Measurements from ENCODE around the gene TBX18.

The TBX18 gene

DNA sequence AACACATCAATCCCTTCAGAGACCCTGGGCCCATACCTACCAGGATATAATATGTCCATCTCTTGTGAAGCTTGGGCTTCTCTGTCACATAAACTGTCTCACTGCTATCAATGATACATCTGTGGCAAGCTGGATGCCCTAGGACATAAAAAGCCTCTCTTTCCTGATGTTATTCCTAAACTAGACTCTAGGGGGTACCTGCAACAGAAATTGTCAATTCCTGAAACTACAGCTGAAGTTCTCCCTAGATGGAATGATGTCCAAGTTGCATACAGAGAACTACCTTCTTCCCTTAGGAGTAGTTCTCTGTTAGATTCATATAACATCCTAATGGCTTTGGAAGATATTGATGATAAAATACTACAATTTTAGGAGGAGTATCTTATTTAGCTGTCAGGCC lies 35.8 kb downstream of the TBX18 start:
- peak; percentile 16 for DNase-seq (ENCODE audit: low read depth, low spot score)
- no peak for TF ChIP-seq ZNF274 (IDR thresholded peaks at IDR 0.05; ENCODE audit: low read depth, low read length)
- no peak for TF ChIP-seq YY1 (IDR thresholded peaks at IDR 0.05; ENCODE audit: insufficient read depth, insufficient read length)
- no peak for TF ChIP-seq SUZ12 (IDR thresholded peaks at IDR 0.05; ENCODE audit: extremely low read depth, insufficient read depth, insufficient read length)
- Histone ChIP-seq H3K4me3 (ENCODE audit: insufficient read length, low read depth) (no peak overlapping the region), H3K9ac (ENCODE audit: insufficient read length, low read depth) (no peak overlapping the region), H3K9me3 (ENCODE audit: insufficient read depth, low read length) (no peaks in the 10 kb centered on the region), H3K27me3 (ENCODE audit: insufficient read depth, insufficient read length) (no peaks in the 10 kb centered on the region), H3K4me1 (ENCODE audit: insufficient read depth, insufficient read length) (no peaks in the 10 kb centered on the region), H3K36me3 (ENCODE audit: insufficient read depth, insufficient read length, low read length) (no peaks in the 10 kb centered on the region)

DNA sequence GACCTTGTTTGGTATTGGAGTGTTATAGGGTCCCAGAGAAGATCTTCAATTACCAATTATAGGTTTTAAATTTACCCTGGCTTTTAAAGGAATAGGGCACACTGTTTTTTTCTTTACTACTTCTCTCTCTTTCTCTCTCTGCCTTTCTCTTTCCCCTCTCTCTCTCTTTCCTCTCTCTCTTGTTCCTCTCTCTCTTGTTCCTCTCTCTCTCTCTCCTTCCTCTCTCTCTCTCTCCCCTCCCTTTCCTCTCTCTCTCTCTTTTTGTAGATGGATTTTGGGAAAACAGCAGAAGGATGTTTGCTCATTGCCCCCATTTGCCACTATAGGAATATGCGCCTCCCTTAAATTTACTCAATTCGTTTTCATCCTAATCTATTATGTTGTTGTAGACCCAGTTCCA lies 45.2 kb downstream of the TBX18 start:
- Histone ChIP-seq H3K4me1 (ENCODE audit: insufficient read depth, insufficient read length) (no peaks in the 10 kb centered on the region), H3K9ac (ENCODE audit: insufficient read length, low read depth) (no peak overlapping the region), H3K36me3 (ENCODE audit: insufficient read depth, insufficient read length, low read length) (no peaks in the 10 kb centered on the region), H3K4me3 (ENCODE audit: insufficient read length, low read depth) (no peak overlapping the region), H3K27me3 (ENCODE audit: insufficient read depth, insufficient read length) (no peaks in the 10 kb centered on the region), H3K9me3 (ENCODE audit: insufficient read depth, low read length) (no peaks in the 10 kb centered on the region)
- TF ChIP-seq SUZ12 (IDR thresholded peaks at IDR 0.05; ENCODE audit: extremely low read depth, insufficient read depth, insufficient read length) (no peak), ZNF274 (IDR thresholded peaks at IDR 0.05; ENCODE audit: low read depth, low read length) (no peak), YY1 (IDR thresholded peaks at IDR 0.05; ENCODE audit: insufficient read depth, insufficient read length) (no peak)
- DNase-seq (ENCODE audit: low read depth, low spot score): no peak

DNA sequence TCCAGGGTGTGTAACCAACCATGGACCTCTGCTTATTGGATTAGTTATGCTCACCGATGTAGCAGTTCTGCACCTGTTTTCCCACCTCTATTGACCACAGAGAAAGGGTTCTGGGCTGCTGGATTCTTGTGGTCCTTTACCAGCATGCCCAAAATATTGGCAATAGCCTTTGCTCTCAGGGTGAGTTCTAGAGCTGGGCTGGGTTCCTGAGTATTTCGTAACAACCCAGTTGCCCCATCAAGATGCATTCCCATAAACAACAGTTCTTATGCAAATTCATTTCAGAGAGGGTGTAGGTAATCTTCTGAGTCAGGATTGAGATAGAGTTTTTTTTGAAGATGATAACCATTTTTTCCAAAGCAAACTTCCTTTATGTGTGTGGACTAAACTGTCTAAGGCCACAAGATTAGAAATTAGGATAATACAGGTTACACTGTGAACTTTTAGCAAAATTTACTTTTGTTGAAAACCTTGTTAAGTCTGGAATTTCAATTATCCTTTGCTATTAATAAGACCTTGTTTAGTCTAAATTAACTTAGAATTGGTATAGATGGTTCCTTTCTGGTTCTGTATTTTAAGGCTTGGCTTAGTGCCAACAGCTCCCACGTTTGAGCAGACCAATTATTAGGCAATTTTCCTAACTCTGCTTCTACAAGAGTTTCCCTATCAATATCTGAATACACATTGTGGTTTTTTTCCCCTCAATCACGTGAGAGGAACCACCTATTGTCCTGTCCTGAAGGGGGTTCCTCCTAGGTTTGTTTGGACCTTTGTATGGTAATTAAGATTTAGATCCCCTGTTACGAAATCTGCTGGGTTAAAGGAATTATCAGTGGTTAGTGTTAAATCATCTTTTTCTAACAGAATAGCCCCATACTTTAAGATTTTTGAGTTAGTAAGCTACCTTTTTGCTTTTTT lies 46.1 kb downstream of the TBX18 start:
- no peak for DNase-seq (ENCODE audit: low read depth, low spot score)
- Histone ChIP-seq H3K27me3 (ENCODE audit: insufficient read depth, insufficient read length) (no peaks in the 10 kb centered on the region), H3K9ac (ENCODE audit: insufficient read length, low read depth) (no peak overlapping the region), H3K36me3 (ENCODE audit: insufficient read depth, insufficient read length, low read length) (no peaks in the 10 kb centered on the region), H3K4me3 (ENCODE audit: insufficient read length, low read depth) (no peak overlapping the region), H3K9me3 (ENCODE audit: insufficient read depth, low read length) (no peaks in the 10 kb centered on the region), H3K4me1 (ENCODE audit: insufficient read depth, insufficient read length) (no peaks in the 10 kb centered on the region)
- TF ChIP-seq SUZ12 (IDR thresholded peaks at IDR 0.05; ENCODE audit: extremely low read depth, insufficient read depth, insufficient read length) (no peak), YY1 (IDR thresholded peaks at IDR 0.05; ENCODE audit: insufficient read depth, insufficient read length) (no peak), ZNF274 (IDR thresholded peaks at IDR 0.05; ENCODE audit: low read depth, low read length) (no peak)

DNA sequence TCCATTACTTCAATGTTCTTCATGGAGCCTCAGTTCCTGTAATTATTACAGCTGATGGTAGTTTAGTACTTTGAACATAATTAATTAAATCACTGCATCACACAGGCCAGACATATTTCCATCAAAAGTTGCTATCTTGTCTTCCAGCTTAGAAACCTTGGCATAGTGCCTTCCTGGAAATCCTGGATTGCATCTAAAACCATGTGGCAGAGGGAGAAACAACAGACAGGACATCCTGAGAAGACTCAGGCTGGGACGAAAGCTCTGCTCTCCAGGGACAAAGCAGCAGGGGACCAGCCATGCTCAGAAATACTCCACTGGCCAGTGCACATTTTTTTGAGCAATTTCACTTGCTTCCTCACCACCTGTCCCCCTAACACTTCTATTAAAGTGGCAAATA lies 55.3 kb downstream of the TBX18 start:
- Histone ChIP-seq H3K27me3 (ENCODE audit: insufficient read depth, insufficient read length) (no peaks in the 10 kb centered on the region), H3K4me3 (ENCODE audit: insufficient read length, low read depth) (no peak overlapping the region), H3K4me1 (ENCODE audit: insufficient read depth, insufficient read length) (no peaks in the 10 kb centered on the region), H3K9me3 (ENCODE audit: insufficient read depth, low read length) (no peaks in the 10 kb centered on the region), H3K36me3 (ENCODE audit: insufficient read depth, insufficient read length, low read length) (no peaks in the 10 kb centered on the region), H3K9ac (ENCODE audit: insufficient read length, low read depth) (no peak overlapping the region)
- DNase-seq (ENCODE audit: low read depth, low spot score): no peak
- no peak for TF ChIP-seq ZNF274 (IDR thresholded peaks at IDR 0.05; ENCODE audit: low read depth, low read length)
- TF ChIP-seq YY1 (IDR thresholded peaks at IDR 0.05; ENCODE audit: insufficient read depth, insufficient read length): no peak
- TF ChIP-seq SUZ12 (IDR thresholded peaks at IDR 0.05; ENCODE audit: extremely low read depth, insufficient read depth, insufficient read length): no peak

GRCh38 chr6:84707171-84707570 lies 57.2 kb downstream of the TBX18 start:
- Histone ChIP-seq H3K36me3 (ENCODE audit: insufficient read depth, insufficient read length, low read length) (no peaks in the 10 kb centered on the region), H3K4me1 (ENCODE audit: insufficient read depth, insufficient read length) (no peaks in the 10 kb centered on the region), H3K4me3 (ENCODE audit: insufficient read length, low read depth) (no peak overlapping the region), H3K9me3 (ENCODE audit: insufficient read depth, low read length) (no peaks in the 10 kb centered on the region), H3K9ac (ENCODE audit: insufficient read length, low read depth) (no peak overlapping the region), H3K27me3 (ENCODE audit: insufficient read depth, insufficient read length) (no peaks in the 10 kb centered on the region)
- TF ChIP-seq YY1 (IDR thresholded peaks at IDR 0.05; ENCODE audit: insufficient read depth, insufficient read length) (no peak), SUZ12 (IDR thresholded peaks at IDR 0.05; ENCODE audit: extremely low read depth, insufficient read depth, insufficient read length) (no peak), ZNF274 (IDR thresholded peaks at IDR 0.05; ENCODE audit: low read depth, low read length) (no peak)
- DNase-seq (ENCODE audit: low read depth, low spot score): no peak

DNA sequence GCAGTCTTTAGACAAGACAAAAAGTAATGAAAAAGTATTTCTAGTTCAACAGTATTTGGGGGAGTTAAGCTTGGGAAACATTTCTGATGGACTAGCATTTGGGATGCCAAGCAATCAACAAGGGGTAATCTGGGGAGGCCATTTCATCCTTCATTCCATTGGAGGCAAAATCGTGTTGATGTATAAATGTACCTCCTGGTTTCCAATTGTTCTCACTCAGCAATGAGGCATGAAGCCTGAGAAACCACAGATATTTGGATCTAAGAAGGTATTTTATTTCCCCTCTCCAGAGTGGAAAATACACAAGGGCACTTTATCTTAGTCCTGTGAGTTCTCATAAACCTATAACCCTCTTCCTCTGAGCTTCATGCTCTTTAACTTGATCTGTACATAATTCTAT lies 68.2 kb downstream of the TBX18 start:
- no peaks in the 10 kb centered on the region for H3K27me3 ChIP-seq (ENCODE audit: insufficient read depth, insufficient read length)
- no peaks in the 10 kb centered on the region for H3K4me1 ChIP-seq (ENCODE audit: insufficient read depth, insufficient read length)
- no peak for DNase-seq (ENCODE audit: low read depth, low spot score)
- H3K36me3 ChIP-seq (ENCODE audit: insufficient read depth, insufficient read length, low read length): no peaks in the 10 kb centered on the region
- no peaks in the 10 kb centered on the region for H3K9me3 ChIP-seq (ENCODE audit: insufficient read depth, low read length)
- H3K9ac ChIP-seq (ENCODE audit: insufficient read length, low read depth): no peak overlapping the region
- TF ChIP-seq YY1 (IDR thresholded peaks at IDR 0.05; ENCODE audit: insufficient read depth, insufficient read length): no peak
- no peak for TF ChIP-seq ZNF274 (IDR thresholded peaks at IDR 0.05; ENCODE audit: low read depth, low read length)
- TF ChIP-seq SUZ12 (IDR thresholded peaks at IDR 0.05; ENCODE audit: extremely low read depth, insufficient read depth, insufficient read length): no peak
- no peak overlapping the region for H3K4me3 ChIP-seq (ENCODE audit: insufficient read length, low read depth)

DNA sequence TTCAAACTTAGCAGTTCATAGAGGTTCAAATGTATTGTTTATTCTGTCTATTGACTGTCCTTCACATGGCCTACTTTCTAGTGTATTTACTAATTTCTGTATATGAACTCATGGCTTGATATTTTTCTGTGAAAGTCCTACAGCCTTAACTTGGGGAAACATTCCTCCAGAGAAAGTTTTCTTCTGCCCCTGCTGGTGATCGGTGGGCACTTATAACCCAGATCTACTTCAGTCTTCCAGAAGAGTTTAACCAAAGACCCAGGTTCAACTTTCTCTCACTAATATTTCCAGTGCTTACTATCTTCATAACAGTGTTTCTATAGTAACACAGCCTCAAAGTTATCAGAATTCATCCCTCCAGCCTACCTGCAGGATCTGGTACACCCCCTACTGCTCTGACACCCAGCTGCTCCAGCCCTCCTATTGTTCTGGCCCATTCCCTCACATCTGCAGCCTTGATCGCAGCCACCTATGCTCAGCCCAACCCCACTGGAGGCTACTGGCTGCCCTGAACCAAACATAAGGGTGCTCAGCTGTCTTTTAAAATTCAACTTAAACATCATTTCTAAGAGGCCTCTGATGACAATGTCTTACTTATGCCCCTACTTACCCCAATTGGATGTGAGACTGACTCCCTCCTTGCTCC lies 72.3 kb downstream of the TBX18 start:
- Histone ChIP-seq H3K27me3 (ENCODE audit: insufficient read depth, insufficient read length) (no peaks in the 10 kb centered on the region), H3K4me3 (ENCODE audit: insufficient read length, low read depth) (no peak overlapping the region), H3K9ac (ENCODE audit: insufficient read length, low read depth) (no peak overlapping the region), H3K36me3 (ENCODE audit: insufficient read depth, insufficient read length, low read length) (no peaks in the 10 kb centered on the region), H3K9me3 (ENCODE audit: insufficient read depth, low read length) (no peaks in the 10 kb centered on the region), H3K4me1 (ENCODE audit: insufficient read depth, insufficient read length) (no peaks in the 10 kb centered on the region)
- DNase-seq (ENCODE audit: low read depth, low spot score): no peak
- no peak for TF ChIP-seq YY1 (IDR thresholded peaks at IDR 0.05; ENCODE audit: insufficient read depth, insufficient read length)
